HG03139 (cell line): Measurements from ENCODE around the gene UBE3D.
"Not testable (repeated sequence)": the region's sequence is repeated elsewhere in the genome, so short reads cannot be mapped to it uniquely, and the experiment has no call there.

Experiments used
- ATAC-seq: cut with Tn5 transposase; IDR thresholded peaks from one replicate; pipeline ENCODE4 v1.9.1; 2021; ENCODE audit not compliant: unreplicated experiment

The UBE3D gene

GRCh38 chr6:82917346-82918064 is 148.1 kb downstream of the UBE3D start:
- ATAC-seq = no peak

GRCh38 chr6:82915666-82916065 is 150.0 kb downstream of the UBE3D start:
- no peak for ATAC-seq

- ATAC-seq = no peak
Observed at GRCh38 chr6:82914511-82914910, 151.1 kb downstream of the UBE3D start.

GRCh38 chr6:82910820-82911219 is 154.8 kb downstream of the UBE3D start:
- ATAC-seq = no peak

- no peak for ATAC-seq
Observed at GRCh38 chr6:82910395-82910794, 155.2 kb downstream of the UBE3D start.

GRCh38 chr6:82909551-82909950 is 156.1 kb downstream of the UBE3D start:
- ATAC-seq = no peak

- ATAC-seq = no peak
Observed at GRCh38 chr6:82908661-82909060, 157.0 kb downstream of the UBE3D start.

GRCh38 chr6:82906951-82907350 is 158.7 kb downstream of the UBE3D start:
- ATAC-seq = no peak

- ATAC-seq = no peak
Observed at GRCh38 chr6:82906489-82906888, 159.2 kb downstream of the UBE3D start.

- no peak for ATAC-seq
Observed at GRCh38 chr6:82904860-82905259, 160.8 kb downstream of the UBE3D start.

GRCh38 chr6:82904257-82904656 is 161.4 kb downstream of the UBE3D start:
- ATAC-seq = no peak

- no peak for ATAC-seq
Observed at GRCh38 chr6:82902290-82902689, 163.4 kb downstream of the UBE3D start.

- no peak for ATAC-seq
Observed at GRCh38 chr6:82894653-82895259, 170.9 kb downstream of the UBE3D start.

- ATAC-seq = no peak
Observed at GRCh38 chr6:82893889-82894652, 171.6 kb downstream of the UBE3D start.

GRCh38 chr6:82891503-82891902 is 174.1 kb downstream of the UBE3D start:
- not testable (repeated sequence) for ATAC-seq

GRCh38 chr6:82891076-82891475 is 174.6 kb downstream of the UBE3D start:
- no peak for ATAC-seq

- ATAC-seq = no peak
Observed at GRCh38 chr6:82890240-82890639, 175.4 kb downstream of the UBE3D start.

- no peak for ATAC-seq
Observed at GRCh38 chr6:82889143-82889542, 176.5 kb downstream of the UBE3D start.

- no peak for ATAC-seq
Observed at GRCh38 chr6:82882363-82883023, 183.1 kb downstream of the UBE3D start.

GRCh38 chr6:82881519-82881918 is 184.1 kb downstream of the UBE3D start:
- no peak for ATAC-seq

GRCh38 chr6:82878812-82879211 is 186.8 kb downstream of the UBE3D start:
- ATAC-seq = no peak
